SK-N-SH treated with all-trans-retinoic acid at 6 μM for 48 hours (cell line): ENCODE data around the gene POU6F2.

Experiments used
- ATAC-seq: fragments of 200-7000 bp; cut with Tn5 transposase; 3 replicates; pipeline ENCODE4 v1.9.1; 2020; ENCODE audit warnings: mild to moderate bottlenecking, moderate library complexity
- ARNTL ChIP-seq: fragments of 450-650 bp; formaldehyde crosslinking; IDR thresholded peaks from 2 replicates; pipeline ENCODE4 v1.5.0; 2020; ENCODE audit warnings: low read depth, mild to moderate bottlenecking, moderate library complexity, borderline replicate concordance
- BACH2 ChIP-seq: fragments of 250-450 bp; sonication (Bioruptor Pico); IDR thresholded peaks from 2 replicates; pipeline ENCODE4 v1.9.0; 2021; ENCODE audit warnings: mild to moderate bottlenecking, borderline replicate concordance
- CSDC2 ChIP-seq: fragments of 250-450 bp; sonication (Bioruptor Pico); IDR thresholded peaks from 2 replicates; pipeline ENCODE4 v1.5.0; 2020; ENCODE audit warnings: mild to moderate bottlenecking, moderate library complexity
- CSRNP3 ChIP-seq: fragments of 250-450 bp; sonication (Bioruptor Pico); IDR thresholded peaks from 2 replicates; pipeline ENCODE4 v1.5.1; 2021; ENCODE audit warnings: mild to moderate bottlenecking, moderate library complexity
- ESRRG ChIP-seq: fragments of 250-450 bp; sonication (Bioruptor Pico); IDR thresholded peaks from 2 replicates; pipeline ENCODE4 v1.6.1; 2021; ENCODE audit warnings: mild to moderate bottlenecking
- GLIS3 ChIP-seq: fragments of 250-450 bp; sonication (Bioruptor Pico); IDR thresholded peaks from 2 replicates; pipeline ENCODE4 v1.5.0; 2020; ENCODE audit warnings: mild to moderate bottlenecking, moderate library complexity
- ISL1 ChIP-seq: fragments of 250-450 bp; sonication (Bioruptor Pico); IDR thresholded peaks from 2 replicates; pipeline ENCODE4 v2.1.2; 2022; ENCODE audit warnings: mild to moderate bottlenecking, moderate library complexity
- OSR1 ChIP-seq: fragments of 250-450 bp; sonication (Bioruptor Pico); IDR thresholded peaks from 2 replicates; pipeline ENCODE4 v1.8.0; 2022; ENCODE audit warnings: moderate library complexity, mild to moderate bottlenecking, inconsistent platforms
- PATZ1 ChIP-seq: fragments of 250-450 bp; sonication (Bioruptor Pico); IDR thresholded peaks from 2 replicates; pipeline ENCODE4 v1.8.0; 2020; ENCODE audit warnings: mild to moderate bottlenecking, moderate library complexity, borderline replicate concordance
- POU6F1 ChIP-seq: fragments of 250-450 bp; sonication (Bioruptor Pico); IDR thresholded peaks from 2 replicates; pipeline ENCODE4 v1.8.0; 2021; ENCODE audit warnings: low read depth, mild to moderate bottlenecking, moderate library complexity, borderline replicate concordance
- PPARA ChIP-seq: fragments of 250-450 bp; sonication (Bioruptor Pico); IDR thresholded peaks from 2 replicates; pipeline ENCODE4 v1.5.0; 2020; ENCODE audit warnings: mild to moderate bottlenecking, borderline replicate concordance
- SNAI2 ChIP-seq: fragments of 250-450 bp; sonication (Bioruptor Pico); IDR thresholded peaks from 2 replicates; pipeline ENCODE4 v1.5.0; 2020; ENCODE audit warnings: mild to moderate bottlenecking, moderate library complexity
- TCF4 ChIP-seq: fragments of 250-450 bp; sonication (Bioruptor Pico); IDR thresholded peaks from 2 replicates; pipeline ENCODE4 v1.8.0; 2021; ENCODE audit warnings: mild to moderate bottlenecking, moderate library complexity, borderline replicate concordance
- TOX ChIP-seq: fragments of 250-450 bp; sonication (Bioruptor Pico); IDR thresholded peaks from 2 replicates; pipeline ENCODE4 v1.8.0; 2021; ENCODE audit warnings: mild to moderate bottlenecking, moderate library complexity, borderline replicate concordance
- ZC3H10 ChIP-seq: fragments of 250-450 bp; sonication (Bioruptor Pico); IDR thresholded peaks from 2 replicates; pipeline ENCODE4 v1.5.1; 2021; ENCODE audit warnings: mild to moderate bottlenecking, moderate library complexity
- ZFP3 ChIP-seq: fragments of 250-450 bp; sonication (Bioruptor Pico); IDR thresholded peaks from 2 replicates; pipeline ENCODE4 v1.5.0; 2020; ENCODE audit warnings: mild to moderate bottlenecking, moderate library complexity
- ZFP30 ChIP-seq: fragments of 450-650 bp; formaldehyde crosslinking; IDR thresholded peaks from 2 replicates; pipeline ENCODE4 v1.5.0; 2022; ENCODE audit warnings: mild to moderate bottlenecking, moderate library complexity
- ZNF565 ChIP-seq: fragments of 450-650 bp; formaldehyde crosslinking; conservative IDR thresholded peaks from 2 replicates; pipeline ENCODE4 v1.5.0; 2020; ENCODE audit warnings: low read depth, mild to moderate bottlenecking, moderate library complexity
- ZNF70 ChIP-seq: fragments of 450-650 bp; formaldehyde crosslinking; IDR thresholded peaks from 2 replicates; pipeline ENCODE4 v1.5.0; 2020; ENCODE audit warnings: mild to moderate bottlenecking, moderate library complexity
- ZNF8 ChIP-seq: fragments of 450-650 bp; formaldehyde crosslinking; IDR thresholded peaks from 2 replicates; pipeline ENCODE4 v1.5.0; 2020; ENCODE audit warnings: mild to moderate bottlenecking, moderate library complexity

The POU6F2 gene

GRCh38 chr7:39356172-39356925 lies 378.6 kb downstream of the POU6F2 start:
- ATAC-seq: no peak
- TF ChIP-seq SNAI2 (no peak), POU6F1 (CRISPR knock-in tag) (no peak), ZNF8 (CRISPR knock-in tag) (no peak), ZFP3 (CRISPR knock-in tag) (no peak), ZFP30 (no peak), GLIS3 (CRISPR knock-in tag) (no peak), ZC3H10 (no peak), TCF4 (no peak), ZNF70 (CRISPR knock-in tag) (no peak), ESRRG (no peak), ARNTL (CRISPR knock-in tag) (no peak), BACH2 (CRISPR knock-in tag) (no peak), PATZ1 (CRISPR knock-in tag) (no peak)

- no peak for TF ChIP-seq PPARA
- TF ChIP-seq POU6F1 (CRISPR knock-in tag): no peak
- TF ChIP-seq ARNTL (CRISPR knock-in tag): no peak
- no peak for TF ChIP-seq ZFP30
- TF ChIP-seq ZNF565: no peak
- no peak for TF ChIP-seq ZNF70 (CRISPR knock-in tag)
- no peak for TF ChIP-seq OSR1 (CRISPR knock-in tag)
- TF ChIP-seq ISL1 (CRISPR knock-in tag): no peak
- no peak for TF ChIP-seq BACH2 (CRISPR knock-in tag)
- no peak for TF ChIP-seq GLIS3 (CRISPR knock-in tag)
- TF ChIP-seq TCF4: no peak
- TF ChIP-seq ZNF8 (CRISPR knock-in tag): no peak
- TF ChIP-seq CSRNP3 (CRISPR knock-in tag): no peak
- no peak for TF ChIP-seq PATZ1 (CRISPR knock-in tag)
- TF ChIP-seq CSDC2 (CRISPR knock-in tag): no peak
- TF ChIP-seq ZFP3 (CRISPR knock-in tag): no peak
- no peak for ATAC-seq
Measured at GRCh38 chr7:39357648-39358047, 379.9 kb downstream of the POU6F2 start.

- ATAC-seq: no peak
- TF ChIP-seq ZNF8 (CRISPR knock-in tag) (no peak), ZNF565 (no peak), TOX (CRISPR knock-in tag) (no peak), PPARA (no peak)
Measured at GRCh38 chr7:39360038-39360437, 382.3 kb downstream of the POU6F2 start.
